ENCODE data around the gene SLIT3. TPM values are rescaled to one million over a fixed set of nuclear protein-coding genes. Genes with fewer than 3 reads are reported as not detected.

SLIT3 gene
- total RNA-seq, 4 donors from 2014 or later = 41.1 to 86.6 (median 62.7) TPM

DNA sequence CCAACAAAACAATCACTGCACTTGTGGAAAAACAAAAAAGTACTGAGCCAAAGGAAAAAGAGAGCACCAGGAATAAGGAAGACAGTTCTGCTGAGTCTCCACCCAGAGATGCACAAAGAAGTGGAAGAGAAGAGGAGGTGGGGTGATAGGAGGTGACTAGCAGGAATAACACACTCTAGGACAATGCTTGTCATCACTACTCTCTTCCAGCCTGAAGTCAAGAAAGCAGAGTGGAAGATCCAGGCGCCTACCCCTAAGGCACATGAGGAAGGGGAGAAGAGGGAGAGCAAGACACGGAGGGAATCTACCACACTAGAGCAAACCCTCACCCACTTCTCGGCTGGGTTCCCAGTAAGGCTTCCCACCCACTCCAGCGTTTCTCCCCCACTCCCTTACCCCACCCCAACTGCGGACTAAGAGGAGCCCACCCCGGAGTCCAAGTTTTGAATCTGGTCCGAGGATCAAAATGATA lies 1.7 kb downstream of the SLIT3 start:
- peaks cover 0 to 15% (median 0%) of the 10 kb centered on the region in 4 donors for H3K27me3 ChIP-seq
- no peak for DNase-seq (ENCODE audit: extremely low spot score)
- no peaks in the 10 kb centered on the region for H3K9me3 ChIP-seq
- 11% methylated on average over 7 of the region's 7 CpGs for WGBS
- TF ChIP-seq POLR2AphosphoS5 (IDR thresholded peaks at IDR 0.05) (peak; percentile 16 to 31), EP300 (IDR thresholded peaks at IDR 0.05) (no peak)
- H3K4me3 ChIP-seq = peak overlapping the region; percentile 74 to 87 (median 78)
- peak overlapping the region; percentile 84 to 92 (median 88) for H3K27ac ChIP-seq (replicated peaks in 1 of 4)
- intact Hi-C loops (cut with DNase I) = no loop called here
- H3K4me1 ChIP-seq = peaks cover 14 to 81% (median 69%) of the 10 kb centered on the region in 4 donors
- no peaks in the 10 kb centered on the region for H3K36me3 ChIP-seq

- peak; percentile 85 for DNase-seq (ENCODE audit: extremely low spot score)
- Histone ChIP-seq H3K27ac (replicated peaks in 1 of 4) (peak overlapping the region; percentile 84 to 92 (median 88)), H3K4me3 (peak overlapping the region in 1 of 4 donors; percentile 87), H3K4me1 (peaks cover 14 to 91% (median 75%) of the 10 kb centered on the region in 4 donors), H3K27me3 (peaks cover 0 to 15% (median 0%) of the 10 kb centered on the region in 4 donors), H3K36me3 (no peaks in the 10 kb centered on the region), H3K9me3 (no peaks in the 10 kb centered on the region)
- 91% methylated on average over 6 of the region's 6 CpGs for WGBS
- no peak for TF ChIP-seq POLR2A (IDR thresholded peaks at IDR 0.05; ENCODE audit: low read depth)
- TF ChIP-seq, protein P1, sequence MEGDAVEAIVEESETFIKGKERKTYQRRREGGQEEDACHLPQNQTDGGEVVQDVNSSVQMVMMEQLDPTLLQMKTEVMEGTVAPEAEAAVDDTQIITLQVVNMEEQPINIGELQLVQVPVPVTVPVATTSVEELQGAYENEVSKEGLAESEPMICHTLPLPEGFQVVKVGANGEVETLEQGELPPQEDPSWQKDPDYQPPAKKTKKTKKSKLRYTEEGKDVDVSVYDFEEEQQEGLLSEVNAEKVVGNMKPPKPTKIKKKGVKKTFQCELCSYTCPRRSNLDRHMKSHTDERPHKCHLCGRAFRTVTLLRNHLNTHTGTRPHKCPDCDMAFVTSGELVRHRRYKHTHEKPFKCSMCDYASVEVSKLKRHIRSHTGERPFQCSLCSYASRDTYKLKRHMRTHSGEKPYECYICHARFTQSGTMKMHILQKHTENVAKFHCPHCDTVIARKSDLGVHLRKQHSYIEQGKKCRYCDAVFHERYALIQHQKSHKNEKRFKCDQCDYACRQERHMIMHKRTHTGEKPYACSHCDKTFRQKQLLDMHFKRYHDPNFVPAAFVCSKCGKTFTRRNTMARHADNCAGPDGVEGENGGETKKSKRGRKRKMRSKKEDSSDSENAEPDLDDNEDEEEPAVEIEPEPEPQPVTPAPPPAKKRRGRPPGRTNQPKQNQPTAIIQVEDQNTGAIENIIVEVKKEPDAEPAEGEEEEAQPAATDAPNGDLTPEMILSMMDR (IDR thresholded peaks at IDR 0.05) = no peak
- TF ChIP-seq EP300 (IDR thresholded peaks at IDR 0.05) = no peak
- no peak for TF ChIP-seq POLR2AphosphoS5 (IDR thresholded peaks at IDR 0.05)
- intact Hi-C loops (cut with DNase I) = no loop called here
Measured at GRCh38 chr5:169298193-169298592, 2.7 kb downstream of the SLIT3 start.

DNA sequence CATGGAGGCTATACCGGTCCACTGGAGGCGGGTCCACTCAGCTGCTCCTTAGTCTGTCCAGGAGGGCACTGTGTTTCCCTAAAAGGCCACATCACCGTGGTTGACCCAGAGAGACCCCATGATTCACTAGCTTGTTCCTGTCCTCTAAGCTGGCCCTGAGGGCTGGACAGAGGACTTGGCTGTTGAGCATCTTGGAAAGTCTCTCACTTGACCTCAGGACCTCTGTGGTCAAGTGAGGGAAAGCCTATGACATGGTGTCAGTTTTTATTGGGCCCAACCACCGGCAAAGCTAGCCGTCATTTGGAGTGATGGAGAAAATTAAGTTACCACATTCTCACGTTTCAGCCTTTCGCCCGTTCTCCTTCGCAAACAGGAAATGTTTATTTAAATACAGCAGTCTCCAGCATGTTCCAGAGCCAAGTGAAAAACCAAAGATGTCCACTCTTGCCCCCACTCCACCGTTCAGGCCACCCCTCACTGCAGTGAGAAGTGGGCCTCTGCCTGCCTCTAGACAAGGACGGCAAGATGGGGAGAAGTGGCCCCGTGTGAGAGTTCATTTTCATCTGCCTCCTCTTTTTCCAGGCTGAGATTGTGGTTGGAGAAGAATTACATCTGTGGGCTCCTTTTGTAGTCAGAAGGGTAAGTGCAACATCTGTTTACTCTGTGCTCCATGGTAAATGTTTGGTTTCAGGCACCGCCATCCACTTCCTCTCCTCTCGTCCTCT lies 4.4 kb downstream of the SLIT3 start:
- H3K27me3 ChIP-seq = peaks cover 0 to 15% (median 0%) of the 10 kb centered on the region in 4 donors
- no peaks in the 10 kb centered on the region for H3K36me3 ChIP-seq
- peaks cover 11 to 81% (median 62%) of the 10 kb centered on the region in 4 donors for H3K4me1 ChIP-seq
- no peak overlapping the region for H3K4me3 ChIP-seq
- intact Hi-C loops (cut with DNase I) = no loop called here
- peak overlapping the region; percentile 80 to 89 (median 86) for H3K27ac ChIP-seq (replicated peaks in 1 of 4)
- peak; percentile 92 for DNase-seq (ENCODE audit: extremely low spot score)
- no peaks in the 10 kb centered on the region for H3K9me3 ChIP-seq
- WGBS = 35% methylated on average over 14 of the region's 14 CpGs
- TF ChIP-seq, protein P1 (IDR thresholded peaks at IDR 0.05) = no peak
- peak in 1 of 2 donors; percentile 29 for TF ChIP-seq POLR2AphosphoS5 (IDR thresholded peaks at IDR 0.05)
- no peak for TF ChIP-seq EP300 (IDR thresholded peaks at IDR 0.05)
- no peak for TF ChIP-seq POLR2A (IDR thresholded peaks at IDR 0.05; ENCODE audit: low read depth)

DNA sequence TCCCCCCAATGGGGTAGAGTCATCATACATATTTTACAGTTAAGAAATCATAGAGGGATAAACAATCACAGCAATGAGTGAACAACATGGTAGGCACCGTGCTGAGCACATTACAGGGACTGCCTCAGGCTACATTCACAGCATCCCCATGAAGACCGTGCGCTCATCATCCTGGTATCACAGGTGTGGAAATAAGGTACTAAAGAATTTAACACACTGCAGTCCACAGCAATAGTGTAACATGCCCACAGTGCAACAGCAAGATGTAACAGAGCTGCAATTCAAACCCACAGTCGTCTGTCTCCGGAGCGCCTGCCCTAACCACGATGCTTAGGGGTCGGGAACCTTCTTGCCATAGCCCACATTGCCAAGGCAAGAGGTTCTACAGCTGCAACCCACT lies 5.6 kb downstream of the SLIT3 start:
- Histone ChIP-seq H3K9me3 (no peaks in the 10 kb centered on the region), H3K27me3 (peaks cover 0 to 3% (median 0%) of the 10 kb centered on the region in 4 donors), H3K36me3 (no peaks in the 10 kb centered on the region), H3K27ac (replicated peaks in 1 of 4) (peak overlapping the region in 1 of 4 donors; percentile 89), H3K4me1 (peaks cover 6 to 79% (median 65%) of the 10 kb centered on the region in 4 donors), H3K4me3 (no peak overlapping the region)
- intact Hi-C loops (cut with DNase I) = no loop called here
- no peak for TF ChIP-seq POLR2AphosphoS5 (IDR thresholded peaks at IDR 0.05)
- no peak for TF ChIP-seq POLR2A (IDR thresholded peaks at IDR 0.05; ENCODE audit: low read depth)
- TF ChIP-seq, protein P1 (IDR thresholded peaks at IDR 0.05) = no peak
- TF ChIP-seq EP300 (IDR thresholded peaks at IDR 0.05) = no peak
- DNase-seq (ENCODE audit: extremely low spot score) = peak; percentile 66
- 85% methylated on average over 8 of the region's 8 CpGs for WGBS

DNA sequence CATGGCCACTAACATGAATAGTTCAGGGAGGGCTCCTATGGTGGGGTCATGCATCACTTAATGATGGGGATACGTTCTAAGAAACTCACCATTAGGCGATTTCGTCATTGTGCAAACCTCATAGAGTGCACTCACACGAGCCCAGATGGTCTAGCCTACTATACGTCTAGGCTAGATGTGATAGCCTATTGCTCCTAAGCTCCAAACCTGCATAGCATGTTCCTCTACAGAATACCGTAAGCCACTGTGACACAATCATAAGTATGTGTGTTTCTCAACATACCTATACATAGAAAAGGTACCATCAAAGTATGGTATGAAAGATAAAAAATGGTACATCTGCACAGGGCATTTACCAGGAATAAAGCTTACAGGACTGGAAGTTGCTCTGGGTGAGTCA lies 6.3 kb downstream of the SLIT3 start:
- Histone ChIP-seq H3K27me3 (no peaks in the 10 kb centered on the region), H3K9me3 (no peaks in the 10 kb centered on the region), H3K4me1 (peaks cover 6 to 80% (median 67%) of the 10 kb centered on the region in 4 donors), H3K36me3 (no peaks in the 10 kb centered on the region), H3K4me3 (no peak overlapping the region), H3K27ac (replicated peaks in 1 of 4) (no peak overlapping the region)
- DNase-seq (ENCODE audit: extremely low spot score) = peak; percentile 64
- intact Hi-C loops (cut with DNase I) = no loop called here
- 88% methylated on average over 6 of the region's 6 CpGs for WGBS
- TF ChIP-seq POLR2AphosphoS5 (IDR thresholded peaks at IDR 0.05) (no peak), POLR2A (IDR thresholded peaks at IDR 0.05; ENCODE audit: low read depth) (no peak), EP300 (IDR thresholded peaks at IDR 0.05) (no peak)
- TF ChIP-seq, protein P1 (IDR thresholded peaks at IDR 0.05) = no peak

Measured in esophagus muscularis mucosa (tissue), 4 donors.